Fibroblast of lung (primary cell): ENCODE results near the gene ST3GAL6.

ENCODE experiments used
- EZH2 ChIP-seq: IDR thresholded peaks from 2 replicates; pipeline ENCODE4 v1.5.1; 2012; ENCODE audit warnings: low read length, control low read depth, mild to moderate bottlenecking; ENCODE audit errors: missing control alignments
- TF ChIP-seq, protein P1 (sequence below), 2 donors: IDR thresholded peaks in 1 of 2; conservative IDR thresholded peaks in 1 of 2; 1 replicate in 1 of 2; 2 replicates in 1 of 2; pipeline ENCODE4 v1.5.1; 2011 to 2012; ENCODE audit warnings: low read length in 2 of 2, control low read depth in 1 of 2, inconsistent platforms in 1 of 2, low read depth in 1 of 2, mild to moderate bottlenecking in 1 of 2

DNA sequence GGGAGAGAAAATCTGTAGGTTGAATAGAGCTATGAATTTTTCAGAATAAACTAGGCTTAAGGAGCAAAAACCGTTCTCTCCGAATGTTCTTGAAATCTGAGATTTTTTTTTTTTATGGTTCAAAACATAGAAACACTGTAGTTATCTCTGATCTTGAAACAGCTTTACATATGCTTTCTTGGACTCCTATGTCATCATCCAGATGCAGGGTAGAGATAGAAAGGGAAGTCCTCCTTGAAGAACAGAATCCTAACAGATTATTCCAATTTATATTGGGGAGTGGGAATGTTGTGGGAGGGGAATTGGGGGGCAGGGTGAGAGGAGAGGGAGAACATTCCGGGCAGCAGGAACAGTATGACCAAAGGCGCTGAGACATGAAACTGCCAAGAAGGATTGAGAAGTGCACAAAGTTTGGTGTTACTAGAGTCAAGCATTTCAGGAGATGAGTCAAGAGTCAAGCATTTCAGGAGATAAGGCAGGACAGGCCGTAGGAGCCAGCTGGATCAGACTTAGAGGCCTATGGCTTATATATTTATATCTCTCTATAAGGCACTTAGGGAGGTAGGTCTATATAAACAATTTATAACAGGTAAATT is 21.9 kb upstream of the ST3GAL6 start:
- TF ChIP-seq, protein P1, sequence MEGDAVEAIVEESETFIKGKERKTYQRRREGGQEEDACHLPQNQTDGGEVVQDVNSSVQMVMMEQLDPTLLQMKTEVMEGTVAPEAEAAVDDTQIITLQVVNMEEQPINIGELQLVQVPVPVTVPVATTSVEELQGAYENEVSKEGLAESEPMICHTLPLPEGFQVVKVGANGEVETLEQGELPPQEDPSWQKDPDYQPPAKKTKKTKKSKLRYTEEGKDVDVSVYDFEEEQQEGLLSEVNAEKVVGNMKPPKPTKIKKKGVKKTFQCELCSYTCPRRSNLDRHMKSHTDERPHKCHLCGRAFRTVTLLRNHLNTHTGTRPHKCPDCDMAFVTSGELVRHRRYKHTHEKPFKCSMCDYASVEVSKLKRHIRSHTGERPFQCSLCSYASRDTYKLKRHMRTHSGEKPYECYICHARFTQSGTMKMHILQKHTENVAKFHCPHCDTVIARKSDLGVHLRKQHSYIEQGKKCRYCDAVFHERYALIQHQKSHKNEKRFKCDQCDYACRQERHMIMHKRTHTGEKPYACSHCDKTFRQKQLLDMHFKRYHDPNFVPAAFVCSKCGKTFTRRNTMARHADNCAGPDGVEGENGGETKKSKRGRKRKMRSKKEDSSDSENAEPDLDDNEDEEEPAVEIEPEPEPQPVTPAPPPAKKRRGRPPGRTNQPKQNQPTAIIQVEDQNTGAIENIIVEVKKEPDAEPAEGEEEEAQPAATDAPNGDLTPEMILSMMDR (conservative IDR thresholded peaks at IDR 0.05 in 1 of 2, IDR thresholded peaks at IDR 0.05 in 1 of 2; ENCODE audit: low read depth in 1 of 2, low read length in 2 of 2) = no peak
- TF ChIP-seq EZH2 = no peak
